ENCODE results near the gene SDR42E2.

GRCh38 chr16:22191532-22192260 is 29.4 kb downstream of the SDR42E2 start:
- no peak for TF ChIP-seq CTCF (IDR thresholded peaks at IDR 0.05)
- TF ChIP-seq POLR2AphosphoS5 (IDR thresholded peaks at IDR 0.05): no peak
- no peak for TF ChIP-seq POLR2A (IDR thresholded peaks at IDR 0.05)
